Endothelial cell of umbilical vein (primary cell): ENCODE measurements around the gene LPIN1. TPM values are rescaled to one million over a fixed set of nuclear protein-coding genes. Genes with fewer than 3 reads are reported as not detected.

ENCODE experiments used
- BruUV-seq: library from RNA; stranded (reverse); fragments of 400-500 nt; replicated peaks from 2 replicates; lab custom pipeline; 2021; lab: Mats Ljungman, UMichigan
- CTCF ChIA-PET: fragments of 300-600, 350-600 bp; sonication (Branson Sonifier 250); formaldehyde crosslinking; loops from one replicate; lab custom pipeline; 2021; ENCODE audit warnings: antibody characterized with exemption, inconsistent platforms; lab: Charles Lee
- POLR2A ChIA-PET: fragments of 300-600, 350-600 bp; sonication (Branson Sonifier 250); formaldehyde crosslinking; loops from one replicate; lab custom pipeline; 2021; ENCODE audit warnings: antibody characterized with exemption, inconsistent platforms; lab: Charles Lee
- DNase-seq: peaks from one replicate; pipeline ENCODE4 v3.0.0-alpha.2; 2011; ENCODE audit warnings: low read depth, low spot score
- FAIRE-seq: peaks from 2 replicates; lab custom pipeline; 2011; peaks lifted over from hg19 to GRCh38; lab: Jason Lieb, UNC
- H2AFZ ChIP-seq: 2 replicates; pipeline ENCODE4 v1.6.0; 2012; ENCODE audit warnings: low read depth, low read length, control low read depth, inconsistent platforms
- H3K27ac ChIP-seq: 2 replicates; pipeline ENCODE4 v1.5.1; 2011; ENCODE audit warnings: low read depth, mild to moderate bottlenecking, control low read depth, low read length, moderate library complexity; ENCODE audit not compliant: insufficient read depth
- H3K27me3 ChIP-seq, 2 experiments: 2 replicates each; pipeline versions ENCODE4 v1.6.0 to v1.6.1; 2011; ENCODE audit warnings: low read length in 2 of 2, mixed read lengths in 1 of 2; ENCODE audit not compliant: control insufficient read depth in 2 of 2, insufficient read depth in 2 of 2
- H3K36me3 ChIP-seq, 2 experiments: 2 replicates in 1 of 2; 3 replicates in 1 of 2; pipeline ENCODE4 v1.5.1; 2011; ENCODE audit warnings: low read length in 2 of 2, mild to moderate bottlenecking in 1 of 2, moderate library complexity in 1 of 2; ENCODE audit not compliant: control insufficient read depth in 2 of 2, insufficient read depth in 2 of 2; ENCODE audit errors: extremely low read depth in 1 of 2
- H3K4me1 ChIP-seq: 3 replicates; pipeline ENCODE4 v1.5.1; 2011; ENCODE audit warnings: mild to moderate bottlenecking, low read length; ENCODE audit not compliant: control insufficient read depth, insufficient read depth; ENCODE audit errors: extremely low read depth
- H3K4me2 ChIP-seq: 2 replicates; pipeline ENCODE4 v1.6.1; 2011; ENCODE audit warnings: low read length, control low read depth, mixed read lengths; ENCODE audit not compliant: insufficient read depth
- H3K4me3 ChIP-seq, 3 experiments: fragments of 200-600 bp in 1 of 3; sonication (generic), shearing (Covaris generic) in 1 of 3; replicated peaks in 1 of 3; 2 replicates each; pipeline ENCODE4 v1.5.1; 2011 to 2016; ENCODE audit warnings: control low read depth in 3 of 3, low read length in 3 of 3, mild to moderate bottlenecking in 2 of 3, inconsistent platforms in 1 of 3, low read depth in 1 of 3, moderate library complexity in 1 of 3; ENCODE audit not compliant: insufficient read depth in 1 of 3
- H3K79me2 ChIP-seq: 2 replicates; pipeline ENCODE4 v1.6.0; 2012; ENCODE audit warnings: low read length, inconsistent platforms; ENCODE audit not compliant: control insufficient read depth, insufficient read depth
- H3K9ac ChIP-seq: replicated peaks from 2 replicates; pipeline ENCODE3; 2011; ENCODE audit warnings: low read length, control low read depth; ENCODE audit not compliant: insufficient read depth; ENCODE audit errors: extremely low read depth
- H3K9me1 ChIP-seq: replicated peaks from 3 replicates; pipeline ENCODE4 v1.6.0; 2011; ENCODE audit warnings: mild to moderate bottlenecking, low read length; ENCODE audit not compliant: control insufficient read depth, insufficient read depth; ENCODE audit errors: extremely low read depth
- H3K9me3 ChIP-seq: replicated peaks from 2 replicates; pipeline ENCODE4 v1.5.1; 2012; ENCODE audit warnings: low read length, inconsistent platforms; ENCODE audit not compliant: control insufficient read depth, insufficient read depth
- H4K20me1 ChIP-seq: replicated peaks from 2 replicates; pipeline ENCODE3; 2011; ENCODE audit warnings: mild to moderate bottlenecking, low read length; ENCODE audit not compliant: control insufficient read depth, insufficient read depth; ENCODE audit errors: extremely low read depth
- EZH2 ChIP-seq: IDR thresholded peaks from 2 replicates; pipeline ENCODE4 v1.6.1; 2012; ENCODE audit warnings: borderline replicate concordance, low read depth, mild to moderate bottlenecking, moderate library complexity, low read length, inconsistent platforms; ENCODE audit not compliant: severe bottlenecking
- GATA2 ChIP-seq: IDR thresholded peaks from 2 replicates; pipeline ENCODE4 v1.7.0; 2011; ENCODE audit warnings: low read depth, mild to moderate bottlenecking, moderate library complexity, mixed read lengths, low read length; ENCODE audit not compliant: insufficient read length, insufficient read depth
- JUN ChIP-seq: IDR thresholded peaks from 2 replicates; pipeline ENCODE4 v1.6.1; 2011; ENCODE audit warnings: borderline replicate concordance, low read depth; ENCODE audit not compliant: insufficient read length, insufficient read depth
- MYC ChIP-seq: IDR thresholded peaks from one replicate; pipeline ENCODE4 v1.6.1; 2011; ENCODE audit warnings: mild to moderate bottlenecking, low read depth, low read length
- POLR2AphosphoS5 ChIP-seq: IDR thresholded peaks from 2 replicates; pipeline ENCODE4 v1.6.1; 2012; ENCODE audit warnings: low read depth, mild to moderate bottlenecking, control low read depth, low read length, moderate library complexity; ENCODE audit not compliant: insufficient read depth
- dilution Hi-C: fragments of 300-500 bp; cut with MboI; formaldehyde crosslinking; loops from one replicate; pipeline ENCODE4 v1.15.0; 2019; ENCODE audit warnings: low sequenced_read_pairs; ENCODE audit not compliant: extremely low pct_ligation_motif_present
- intact Hi-C: fragments of 100-400 bp; cut with micrococcal nuclease; formaldehyde crosslinking; loops from one replicate; pipeline ENCODE4 v1.10.0; 2022
- polyA plus RNA-seq, 4 experiments: library from polyadenylated mRNA; depleted of rRNA in 3 of 4; stranded (reverse) in 3 of 4; unstranded in 1 of 4; fragments of >200 nt; gene quantifications; 2 replicates each; pipeline versions ENCODE4 v1.2.1 to v1.2.3, GENCODE V29; 2011 to 2012; ENCODE audit warnings: missing spikeins in 1 of 4
- total RNA-seq: library from RNA; stranded (reverse); gene quantifications from 2 replicates; pipeline ENCODE4 v1.2.3, GENCODE V29; 2021
- TF ChIP-seq, protein P1 (sequence below), 2 donors: IDR thresholded peaks; 1 replicate in 1 of 2; 2 replicates in 1 of 2; pipeline ENCODE4 v1.5.1; 2011; ENCODE audit warnings: low read length in 2 of 2, mild to moderate bottlenecking in 2 of 2, moderate library complexity in 2 of 2, control low read depth in 1 of 2, inconsistent platforms in 1 of 2, low read depth in 1 of 2; ENCODE audit not compliant: insufficient read depth in 1 of 2; ENCODE audit errors: extremely low read depth in 1 of 2
- TF ChIP-seq, protein P2 (sequence below): IDR thresholded peaks from 2 replicates; pipeline ENCODE4 v1.6.1; 2011; ENCODE audit not compliant: insufficient read depth, insufficient read length

Gene LPIN1
- total and polyA plus RNA-seq, 2 donors (not counting 3 experiments of a cell fraction or from before 2014, with no cell fraction given), result 26.6 to 80.4 TPM

DNA sequence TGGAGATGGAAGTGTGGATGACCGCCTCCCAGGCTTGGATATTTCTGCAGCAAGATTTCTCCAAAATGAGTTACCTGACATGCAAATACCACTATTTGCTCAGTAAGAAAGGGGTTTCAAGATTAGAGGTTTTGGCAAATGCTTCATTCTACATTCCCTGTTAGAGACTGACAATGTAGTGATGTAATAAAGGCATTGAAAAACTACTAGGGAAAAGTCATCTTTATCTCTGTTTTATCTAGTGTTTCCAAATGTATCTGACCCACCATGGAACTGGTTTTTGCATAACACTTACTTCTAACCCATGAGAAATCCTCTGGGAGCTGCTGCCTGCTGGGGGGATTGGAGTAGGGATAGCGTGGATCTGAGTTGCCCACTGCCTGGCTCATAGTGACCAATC lies 43.5 kb upstream of the LPIN1 start:
- BruUV-seq, result no TSS peak
- no peak for FAIRE-seq
- no peaks in the 10 kb centered on the region for H3K9me1 ChIP-seq
- no peaks in the 10 kb centered on the region for H4K20me1 ChIP-seq
- ChIA-PET POLR2A (no interaction called here), CTCF (interaction anchor here (1.1 to 3.1 kb wide), 2 partner anchors 10 to 15 kb away, joined by 6 to 9 read pairs; no protein-coding TSS in a partner anchor)
- intact Hi-C loops (no loop called here), dilution Hi-C loops (no loop called here)
- no peak overlapping the region for H3K9ac ChIP-seq
- no peaks in the 10 kb centered on the region for H3K79me2 ChIP-seq
- H3K36me3 ChIP-seq, result no peaks in the 10 kb centered on the region
- DNase-seq, result no peak
- no peak overlapping the region for H2AFZ ChIP-seq
- H3K27ac ChIP-seq, result no peak overlapping the region
- H3K27me3 ChIP-seq, result no peaks in the 10 kb centered on the region
- H3K4me1 ChIP-seq, result no peaks in the 10 kb centered on the region
- H3K9me3 ChIP-seq, result no peaks in the 10 kb centered on the region
- H3K4me3 ChIP-seq, result no peak overlapping the region
- TF ChIP-seq MYC (no peak), EZH2 (no peak), JUN (no peak), GATA2 (no peak), POLR2AphosphoS5 (no peak)
- TF ChIP-seq, protein P1, sequence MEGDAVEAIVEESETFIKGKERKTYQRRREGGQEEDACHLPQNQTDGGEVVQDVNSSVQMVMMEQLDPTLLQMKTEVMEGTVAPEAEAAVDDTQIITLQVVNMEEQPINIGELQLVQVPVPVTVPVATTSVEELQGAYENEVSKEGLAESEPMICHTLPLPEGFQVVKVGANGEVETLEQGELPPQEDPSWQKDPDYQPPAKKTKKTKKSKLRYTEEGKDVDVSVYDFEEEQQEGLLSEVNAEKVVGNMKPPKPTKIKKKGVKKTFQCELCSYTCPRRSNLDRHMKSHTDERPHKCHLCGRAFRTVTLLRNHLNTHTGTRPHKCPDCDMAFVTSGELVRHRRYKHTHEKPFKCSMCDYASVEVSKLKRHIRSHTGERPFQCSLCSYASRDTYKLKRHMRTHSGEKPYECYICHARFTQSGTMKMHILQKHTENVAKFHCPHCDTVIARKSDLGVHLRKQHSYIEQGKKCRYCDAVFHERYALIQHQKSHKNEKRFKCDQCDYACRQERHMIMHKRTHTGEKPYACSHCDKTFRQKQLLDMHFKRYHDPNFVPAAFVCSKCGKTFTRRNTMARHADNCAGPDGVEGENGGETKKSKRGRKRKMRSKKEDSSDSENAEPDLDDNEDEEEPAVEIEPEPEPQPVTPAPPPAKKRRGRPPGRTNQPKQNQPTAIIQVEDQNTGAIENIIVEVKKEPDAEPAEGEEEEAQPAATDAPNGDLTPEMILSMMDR (IDR thresholded peaks at IDR 0.05; ENCODE audit: extremely low read depth in 1 of 2, insufficient read depth in 1 of 2, low read depth in 1 of 2, low read length in 2 of 2), result no peak
- TF ChIP-seq, protein P2, sequence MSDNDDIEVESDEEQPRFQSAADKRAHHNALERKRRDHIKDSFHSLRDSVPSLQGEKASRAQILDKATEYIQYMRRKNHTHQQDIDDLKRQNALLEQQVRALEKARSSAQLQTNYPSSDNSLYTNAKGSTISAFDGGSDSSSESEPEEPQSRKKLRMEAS, result no peak
- H3K4me2 ChIP-seq, result no peak overlapping the region
